ENCODE measurements around the gene RACGAP1.

RACGAP1 gene

GRCh38 chr12:49978125-49978524, 47.2 kb downstream of the RACGAP1 start:
- TF ChIP-seq CTCF (IDR thresholded peaks at IDR 0.05; ENCODE audit: extremely low read depth, missing control alignments) = no peak
- DNase-seq (ENCODE audit: low spot score) = no peak

GRCh38 chr12:49976557-49976956, 48.7 kb downstream of the RACGAP1 start:
- DNase-seq (ENCODE audit: low spot score) = no peak
- TF ChIP-seq CTCF (IDR thresholded peaks at IDR 0.05; ENCODE audit: extremely low read depth, missing control alignments) = no peak

GRCh38 chr12:49975318-49975761, 50.0 kb downstream of the RACGAP1 start:
- no peak for DNase-seq (ENCODE audit: low spot score)
- no peak for TF ChIP-seq CTCF (IDR thresholded peaks at IDR 0.05; ENCODE audit: extremely low read depth, missing control alignments)

- DNase-seq (ENCODE audit: low spot score) = no peak
- TF ChIP-seq CTCF (IDR thresholded peaks at IDR 0.05; ENCODE audit: extremely low read depth, missing control alignments) = no peak
These were observed 50.5 kb downstream of the RACGAP1 start for GRCh38 chr12:49974677-49975317.

- no peak for DNase-seq (ENCODE audit: low spot score)
- TF ChIP-seq CTCF (IDR thresholded peaks at IDR 0.05; ENCODE audit: extremely low read depth, missing control alignments) = no peak
These were observed 51.0 kb downstream of the RACGAP1 start for GRCh38 chr12:49974231-49974675.

- TF ChIP-seq CTCF (IDR thresholded peaks at IDR 0.05; ENCODE audit: extremely low read depth, missing control alignments) = no peak
- DNase-seq (ENCODE audit: low spot score) = no peak
These were observed 51.9 kb downstream of the RACGAP1 start for GRCh38 chr12:49973361-49973830.

GRCh38 chr12:49972641-49973360, 52.5 kb downstream of the RACGAP1 start, which contains the start of gene AQP6:
Gene AQP6, plus strand, starts transcription at chr12:49972947. Its CDS starts 227 bp downstream, at chr12:49973174.
- no peak for TF ChIP-seq CTCF (IDR thresholded peaks at IDR 0.05; ENCODE audit: extremely low read depth, missing control alignments)
- no peak for DNase-seq (ENCODE audit: low spot score)
